GM12873 (cell line): ENCODE results near the gene FRMD4B.

ENCODE experiments used
- TF ChIP-seq, protein P1 (sequence below): IDR thresholded peaks from 2 replicates; pipeline ENCODE4 v1.5.1; 2012; ENCODE audit warnings: low read depth, mild to moderate bottlenecking, moderate library complexity, low read length, control low read depth; ENCODE audit not compliant: insufficient read depth; ENCODE audit errors: missing control alignments

The FRMD4B gene

DNA sequence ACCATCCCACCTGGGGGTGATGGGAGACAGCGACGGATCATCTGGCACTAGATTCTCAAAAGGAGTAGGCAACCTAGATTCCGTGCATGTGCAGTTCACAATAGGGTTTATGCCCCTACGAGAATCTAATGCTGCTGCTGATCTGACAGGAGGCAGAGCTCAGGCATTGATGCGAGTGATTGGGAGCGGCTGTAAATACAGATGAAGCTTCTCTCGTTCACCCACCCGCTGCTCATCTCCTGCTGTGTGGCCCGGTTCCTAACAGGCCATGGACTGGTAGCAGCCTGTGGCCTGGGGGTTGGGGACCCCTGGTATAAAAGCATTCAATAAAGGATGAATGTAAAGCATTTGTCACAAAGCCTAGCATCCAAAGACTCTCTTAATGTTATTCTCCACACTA is 126.8 kb downstream of the FRMD4B start:
- TF ChIP-seq, protein P1, sequence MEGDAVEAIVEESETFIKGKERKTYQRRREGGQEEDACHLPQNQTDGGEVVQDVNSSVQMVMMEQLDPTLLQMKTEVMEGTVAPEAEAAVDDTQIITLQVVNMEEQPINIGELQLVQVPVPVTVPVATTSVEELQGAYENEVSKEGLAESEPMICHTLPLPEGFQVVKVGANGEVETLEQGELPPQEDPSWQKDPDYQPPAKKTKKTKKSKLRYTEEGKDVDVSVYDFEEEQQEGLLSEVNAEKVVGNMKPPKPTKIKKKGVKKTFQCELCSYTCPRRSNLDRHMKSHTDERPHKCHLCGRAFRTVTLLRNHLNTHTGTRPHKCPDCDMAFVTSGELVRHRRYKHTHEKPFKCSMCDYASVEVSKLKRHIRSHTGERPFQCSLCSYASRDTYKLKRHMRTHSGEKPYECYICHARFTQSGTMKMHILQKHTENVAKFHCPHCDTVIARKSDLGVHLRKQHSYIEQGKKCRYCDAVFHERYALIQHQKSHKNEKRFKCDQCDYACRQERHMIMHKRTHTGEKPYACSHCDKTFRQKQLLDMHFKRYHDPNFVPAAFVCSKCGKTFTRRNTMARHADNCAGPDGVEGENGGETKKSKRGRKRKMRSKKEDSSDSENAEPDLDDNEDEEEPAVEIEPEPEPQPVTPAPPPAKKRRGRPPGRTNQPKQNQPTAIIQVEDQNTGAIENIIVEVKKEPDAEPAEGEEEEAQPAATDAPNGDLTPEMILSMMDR, result no peak

DNA sequence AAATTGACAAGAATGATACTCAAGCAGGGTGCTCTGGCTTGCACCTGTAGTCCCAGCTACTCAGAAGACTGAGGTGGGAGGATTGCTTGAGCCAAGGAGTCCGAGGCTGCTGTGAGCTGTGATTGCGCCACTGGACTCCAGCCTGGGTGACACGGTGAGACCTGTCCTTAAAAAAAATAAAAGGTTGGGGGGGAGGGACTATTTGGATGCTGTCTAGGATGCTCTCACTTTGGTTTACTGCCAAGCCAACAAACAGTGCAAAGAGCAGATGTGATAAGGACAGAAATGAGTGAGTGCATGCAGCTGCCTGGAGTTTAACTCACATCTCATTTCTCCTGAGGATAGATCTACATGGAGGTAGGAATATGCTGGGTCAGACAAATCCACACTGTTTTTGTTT is 130.0 kb downstream of the FRMD4B start:
- TF ChIP-seq, protein P1, result no peak

DNA sequence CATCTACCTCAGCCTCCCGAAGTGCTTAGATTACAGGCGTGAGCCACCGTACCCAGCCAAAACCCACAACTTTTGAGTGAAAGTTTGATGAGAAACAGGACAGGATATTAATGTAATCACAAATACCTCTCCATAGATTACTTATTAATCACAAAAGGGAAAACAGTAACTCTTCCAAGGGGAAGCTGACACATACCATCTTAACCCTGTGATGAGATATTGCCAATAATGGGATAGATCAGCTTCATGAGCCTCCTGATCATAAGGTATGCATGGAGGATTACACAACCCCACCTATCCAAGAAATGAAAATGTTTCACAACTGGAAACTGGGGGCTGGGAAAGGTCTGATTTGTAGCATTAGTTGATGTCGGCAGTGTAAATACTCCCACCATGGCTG is 131.5 kb downstream of the FRMD4B start:
- TF ChIP-seq, protein P1, result no peak

DNA sequence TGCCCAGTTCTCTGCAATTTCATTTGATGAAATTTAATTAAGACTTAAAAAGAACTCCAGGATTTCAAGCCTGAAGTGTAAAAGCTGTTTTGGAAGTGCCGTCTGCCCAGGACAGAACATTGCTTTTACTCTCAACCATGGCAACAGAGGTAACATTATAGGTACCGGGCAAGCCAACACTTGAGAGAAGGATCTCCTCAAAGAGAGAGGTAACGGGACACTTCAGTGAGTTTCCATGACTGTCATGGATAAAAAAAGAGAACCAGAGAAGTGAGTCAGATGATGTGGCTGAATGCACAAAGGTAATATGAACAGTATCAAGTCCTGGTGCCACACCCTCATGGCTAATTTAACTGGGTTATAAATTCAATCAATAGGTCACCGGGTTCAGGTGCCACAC is 133.3 kb downstream of the FRMD4B start:
- TF ChIP-seq, protein P1, result no peak

DNA sequence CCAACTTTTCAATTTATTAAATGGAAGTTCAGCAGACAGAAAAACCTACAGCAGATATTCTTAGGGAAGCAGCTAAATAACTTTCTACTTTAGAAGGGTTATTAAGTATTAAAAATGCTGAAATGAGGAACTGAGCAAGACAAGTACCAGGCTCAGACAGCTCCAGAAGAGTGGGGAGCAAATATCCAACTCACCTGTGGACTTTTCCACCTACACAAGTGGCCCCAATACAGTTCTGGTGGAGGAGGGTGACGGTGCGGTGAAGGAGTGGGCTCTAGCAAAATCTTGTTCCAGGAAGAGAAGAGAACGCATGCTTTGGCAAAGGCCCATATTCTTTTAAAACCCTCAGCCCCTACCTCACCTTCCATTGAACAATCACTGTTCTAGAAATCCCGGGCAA is 133.7 kb downstream of the FRMD4B start:
- TF ChIP-seq, protein P1, result no peak

DNA sequence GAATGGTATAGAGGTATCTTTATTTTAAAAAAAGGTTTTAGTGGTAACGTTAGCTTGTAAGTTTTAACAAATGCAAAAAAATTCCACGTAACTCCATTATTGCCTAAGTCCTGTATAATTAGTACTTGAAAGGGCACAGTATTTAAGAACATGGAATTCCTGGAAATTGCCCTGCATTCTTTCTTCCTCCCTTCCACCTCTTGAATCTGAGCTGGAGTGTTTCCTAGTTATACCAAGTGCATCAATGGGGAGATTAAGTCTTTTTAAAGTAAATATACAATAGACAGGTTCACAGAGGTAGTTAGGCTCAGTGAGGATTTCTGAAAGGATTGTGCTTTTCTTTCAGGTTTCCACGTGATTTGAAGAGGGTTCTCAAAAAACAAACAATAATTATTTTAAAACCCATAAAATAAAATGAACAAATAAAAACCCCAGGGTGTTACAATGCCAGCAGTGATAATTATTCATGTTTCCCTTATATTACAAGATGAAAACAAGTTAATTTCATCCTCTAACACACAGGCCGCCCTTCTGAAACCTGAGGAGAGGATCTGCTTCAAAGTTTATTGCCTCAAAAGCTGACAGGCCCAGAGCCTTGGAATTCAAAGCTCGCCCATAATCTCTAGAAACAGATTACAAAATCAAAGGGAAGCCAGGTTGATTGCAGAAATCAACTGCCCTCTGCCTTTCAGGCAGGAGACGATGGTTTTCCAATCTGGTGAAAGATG is 134.6 kb downstream of the FRMD4B start:
- TF ChIP-seq, protein P1, result no peak

DNA sequence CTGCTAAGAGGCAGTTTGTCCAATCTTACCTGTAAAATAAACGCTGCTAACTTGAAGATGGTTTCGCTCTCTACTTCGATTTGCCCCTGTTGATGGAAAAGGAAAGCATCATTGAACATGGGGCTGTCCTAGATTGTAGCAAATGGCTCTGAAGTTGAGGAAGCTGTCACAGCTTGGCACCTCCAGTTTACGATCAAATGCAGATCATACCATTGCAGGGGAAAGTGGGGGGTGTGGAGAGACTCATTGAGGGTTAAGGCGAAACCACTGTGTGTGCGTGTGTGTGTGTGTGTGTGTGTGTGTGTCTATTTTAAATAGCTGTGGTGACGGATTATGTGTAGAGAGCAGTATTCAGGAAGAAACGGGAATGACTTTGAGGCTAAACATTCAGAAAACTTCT is 135.9 kb downstream of the FRMD4B start:
- TF ChIP-seq, protein P1, result no peak
